HCT116 (cell line): ENCODE data around the gene SNED1. TPM values are rescaled to one million over a fixed set of nuclear protein-coding genes. Genes with fewer than 3 reads are reported as not detected.

ENCODE experiments used
- ATAC-seq: fragments of 200-7000 bp; cut with Tn5 transposase; 2 replicates; pipeline ENCODE4 v1.9.1; 2020; ENCODE audit warnings: mild to moderate bottlenecking, moderate library complexity
- BruUV-seq: library from RNA; stranded (reverse); fragments of 400-500 nt; replicated peaks from 2 replicates; lab custom pipeline; 2021; lab: Mats Ljungman, UMichigan
- CTCF ChIA-PET: fragments of 300-600 bp; sonication (Branson Sonifier 250); formaldehyde crosslinking; loops from one replicate; lab custom pipeline; 2021; ENCODE audit warnings: antibody characterized with exemption; lab: Charles Lee
- POLR2A ChIA-PET: fragments of 300-600, 350-600 bp; sonication (Branson Sonifier 250); formaldehyde crosslinking; loops from one replicate; lab custom pipeline; 2021; ENCODE audit warnings: antibody characterized with exemption; lab: Charles Lee
- RAD21 ChIA-PET, 2 experiments: fragments of 300-600 bp; sonication (Branson Sonifier 250); formaldehyde crosslinking; loops; one replicate each; lab custom pipeline; 2023; ENCODE audit warnings: low total read pairs in 2 of 2; ENCODE audit not compliant: uncharacterized antibody in 2 of 2, unreplicated experiment in 2 of 2, low non-redundant PET in 1 of 2; lab: Charles Lee
- DNase-seq: peaks from one replicate; pipeline ENCODE4 v3.0.0-alpha.2; 2010; ENCODE audit warnings: low read depth, low spot score
- H2AFZ ChIP-seq: fragments of 200-600 bp; shearing (Covaris generic), sonication (generic); 2 replicates; pipeline ENCODE4 v1.6.1; 2017; ENCODE audit warnings: low read depth, mixed run types, mixed read lengths, antibody characterized with exemption, low read length; ENCODE audit not compliant: poor library complexity, severe bottlenecking
- H3K27ac ChIP-seq: 2 replicates; pipeline ENCODE4 v1.5.1; 2012; ENCODE audit warnings: low read depth, low read length
- H3K27me3 ChIP-seq: fragments of 200-600 bp; sonication (generic); 2 replicates; pipeline ENCODE4 v1.6.1; 2016; ENCODE audit warnings: mixed run types, low read length, mixed read lengths; ENCODE audit not compliant: insufficient read depth
- H3K36me3 ChIP-seq, 2 experiments: fragments of 200-500 bp in 1 of 2; fragments of 200-600 bp in 1 of 2; sonication (Bioruptor generic) in 1 of 2; sonication (generic) in 1 of 2; 2 replicates each; pipeline versions ENCODE4 v1.5.1 to v1.6.1; 2014 to 2016; ENCODE audit warnings: low read length in 2 of 2, inconsistent platforms in 1 of 2, mixed read lengths in 1 of 2, mixed run types in 1 of 2; ENCODE audit not compliant: insufficient read depth in 2 of 2, control insufficient read depth in 1 of 2
- H3K4me1 ChIP-seq, 2 experiments: fragments of 200-600 bp in 1 of 2; sonication (generic) in 1 of 2; 2 replicates each; pipeline versions ENCODE4 v1.5.1 to v1.6.1; 2012 to 2017; ENCODE audit warnings: low read length in 2 of 2, inconsistent platforms in 1 of 2, mild to moderate bottlenecking in 1 of 2, mixed read lengths in 1 of 2, mixed run types in 1 of 2, moderate library complexity in 1 of 2; ENCODE audit not compliant: insufficient read depth in 2 of 2, control insufficient read depth in 1 of 2
- H3K4me2 ChIP-seq: fragments of 200-600 bp; sonication (generic); 2 replicates; pipeline ENCODE4 v1.6.1; 2017; ENCODE audit warnings: mixed run types, low read length, mixed read lengths
- H3K4me3 ChIP-seq, 2 experiments: fragments of 200-600 bp in 1 of 2; sonication (generic) in 1 of 2; replicated peaks in 1 of 2; 2 replicates each; pipeline ENCODE4 v1.5.1; 2011 to 2016; ENCODE audit warnings: low read length in 2 of 2, control low read depth in 1 of 2, low read depth in 1 of 2, mild to moderate bottlenecking in 1 of 2, mixed read lengths in 1 of 2, mixed run types in 1 of 2
- H3K79me2 ChIP-seq: fragments of 200-600 bp; sonication (generic); 2 replicates; pipeline ENCODE4 v1.6.1; 2017; ENCODE audit warnings: mild to moderate bottlenecking, mixed run types, low read length, moderate library complexity, mixed read lengths; ENCODE audit not compliant: insufficient read depth
- H3K9ac ChIP-seq: fragments of 200-600 bp; sonication (generic); 2 replicates; pipeline ENCODE4 v1.6.1; 2016; ENCODE audit warnings: low read length, mixed read lengths
- H3K9me2 ChIP-seq: fragments of 200-600 bp; sonication (generic), shearing (Covaris generic); 2 replicates; pipeline ENCODE4 v1.6.1; 2017; ENCODE audit warnings: mixed run types, mild to moderate bottlenecking, moderate library complexity; ENCODE audit not compliant: insufficient read depth
- H3K9me3 ChIP-seq, 2 experiments: fragments of 200-500 bp in 1 of 2; fragments of 200-600 bp in 1 of 2; sonication (Bioruptor generic) in 1 of 2; sonication (generic) in 1 of 2; 2 replicates each; pipeline ENCODE4 v1.6.1; 2014 to 2017; ENCODE audit warnings: low read length in 2 of 2, mixed read lengths in 2 of 2, inconsistent platforms in 1 of 2, low read depth in 1 of 2, mild to moderate bottlenecking in 1 of 2, mixed run types in 1 of 2, moderate library complexity in 1 of 2; ENCODE audit not compliant: control insufficient read depth in 1 of 2, insufficient read depth in 1 of 2
- H4K20me1 ChIP-seq: fragments of 200-600 bp; sonication (generic), shearing (Covaris generic); 2 replicates; pipeline ENCODE4 v1.6.1; 2017; ENCODE audit warnings: mixed run types, mild to moderate bottlenecking, moderate library complexity; ENCODE audit not compliant: insufficient read depth
- EGR1 ChIP-seq: IDR thresholded peaks from 2 replicates; pipeline ENCODE4 v1.6.1; 2012; ENCODE audit warnings: low read depth
- EZH2phosphoT487 ChIP-seq: fragments of 200-600 bp; IDR thresholded peaks from 2 replicates; pipeline ENCODE4 v1.6.1; 2018; ENCODE audit warnings: antibody characterized with exemption, borderline replicate concordance
- FOSL1 ChIP-seq: IDR thresholded peaks from 2 replicates; pipeline ENCODE4 v1.6.1; 2012; ENCODE audit warnings: low read depth
- JUND ChIP-seq: IDR thresholded peaks from 2 replicates; pipeline ENCODE4 v1.6.1; 2012
- POLR2AphosphoS5 ChIP-seq: IDR thresholded peaks from 2 replicates; pipeline ENCODE4 v1.6.1; 2011; ENCODE audit warnings: mild to moderate bottlenecking, low read depth, low read length, moderate library complexity
- SIN3A ChIP-seq: IDR thresholded peaks from 2 replicates; pipeline ENCODE4 v1.6.1; 2012; ENCODE audit warnings: low read depth
- SP1 ChIP-seq: IDR thresholded peaks from 2 replicates; pipeline ENCODE4 v1.6.1; 2012; ENCODE audit warnings: low read depth
- TCF7L2 ChIP-seq: IDR thresholded peaks from 2 replicates; pipeline ENCODE4 v1.7.0; 2011; ENCODE audit warnings: borderline replicate concordance, inconsistent platforms; ENCODE audit not compliant: insufficient read depth, insufficient read length; ENCODE audit errors: extremely low read depth
- YY1 ChIP-seq: IDR thresholded peaks from 2 replicates; pipeline ENCODE4 v1.6.1; 2011; ENCODE audit warnings: low read length, low read depth, moderate library complexity, mild to moderate bottlenecking; ENCODE audit not compliant: insufficient replicate concordance; ENCODE audit errors: extremely low read depth
- ZBTB33 ChIP-seq: IDR thresholded peaks from 2 replicates; pipeline ENCODE4 v1.6.1; 2011; ENCODE audit warnings: mild to moderate bottlenecking, low read length, moderate library complexity; ENCODE audit not compliant: insufficient replicate concordance; ENCODE audit errors: extremely low read depth
- ZFX ChIP-seq: fragments of 450-650 bp; IDR thresholded peaks from 2 replicates; pipeline ENCODE4 v1.6.1; 2017
- intact Hi-C: fragments of 100-400 bp; cut with micrococcal nuclease; formaldehyde crosslinking; loops from 2 replicates; pipeline ENCODE4 v1.10.0; 2022
- total RNA-seq: library from RNA; stranded (reverse); gene quantifications from one replicate; pipeline ENCODE4 v1.2.1, GENCODE V29; 2021; ENCODE audit not compliant: unreplicated experiment
- TF ChIP-seq, protein P1 (sequence below), 3 experiments: fragments of 200-600 bp in 1 of 3; sonication (generic) in 1 of 3; IDR thresholded peaks in 2 of 3; conservative IDR thresholded peaks in 1 of 3; 2 replicates each; pipeline ENCODE4 v1.5.1; 2012 to 2017; ENCODE audit warnings: low read depth in 2 of 3, low read length in 2 of 3, antibody characterized with exemption in 1 of 3, borderline replicate concordance in 1 of 3, control low read depth in 1 of 3, mild to moderate bottlenecking in 1 of 3, mixed read lengths in 1 of 3, mixed run types in 1 of 3, moderate library complexity in 1 of 3; ENCODE audit not compliant: insufficient read depth in 1 of 3

Gene SNED1
- total RNA-seq, 1 experiment from 2014 or later: 9.6 TPM

GRCh38 chr2:241091734-241092445 is 93.5 kb downstream of the SNED1 start:
- Histone ChIP-seq H3K27me3 (no peaks in the 10 kb centered on the region), H4K20me1 (no peaks in the 10 kb centered on the region)
- intact Hi-C loops: no loop called here
- TF ChIP-seq, protein P1, sequence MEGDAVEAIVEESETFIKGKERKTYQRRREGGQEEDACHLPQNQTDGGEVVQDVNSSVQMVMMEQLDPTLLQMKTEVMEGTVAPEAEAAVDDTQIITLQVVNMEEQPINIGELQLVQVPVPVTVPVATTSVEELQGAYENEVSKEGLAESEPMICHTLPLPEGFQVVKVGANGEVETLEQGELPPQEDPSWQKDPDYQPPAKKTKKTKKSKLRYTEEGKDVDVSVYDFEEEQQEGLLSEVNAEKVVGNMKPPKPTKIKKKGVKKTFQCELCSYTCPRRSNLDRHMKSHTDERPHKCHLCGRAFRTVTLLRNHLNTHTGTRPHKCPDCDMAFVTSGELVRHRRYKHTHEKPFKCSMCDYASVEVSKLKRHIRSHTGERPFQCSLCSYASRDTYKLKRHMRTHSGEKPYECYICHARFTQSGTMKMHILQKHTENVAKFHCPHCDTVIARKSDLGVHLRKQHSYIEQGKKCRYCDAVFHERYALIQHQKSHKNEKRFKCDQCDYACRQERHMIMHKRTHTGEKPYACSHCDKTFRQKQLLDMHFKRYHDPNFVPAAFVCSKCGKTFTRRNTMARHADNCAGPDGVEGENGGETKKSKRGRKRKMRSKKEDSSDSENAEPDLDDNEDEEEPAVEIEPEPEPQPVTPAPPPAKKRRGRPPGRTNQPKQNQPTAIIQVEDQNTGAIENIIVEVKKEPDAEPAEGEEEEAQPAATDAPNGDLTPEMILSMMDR (IDR thresholded peaks at IDR 0.05 in 2 of 3, conservative IDR thresholded peaks at IDR 0.05 in 1 of 3; ENCODE audit: borderline replicate concordance in 1 of 3, insufficient read depth in 1 of 3, low read depth in 2 of 3, low read length in 2 of 3): no peak
- TF ChIP-seq SIN3A (no peak), YY1 (no peak), TCF7L2 (no peak), POLR2AphosphoS5 (no peak), JUND (no peak), EGR1 (no peak), EZH2phosphoT487 (no peak), ZFX (no peak), ZBTB33 (no peak), FOSL1 (no peak), SP1 (no peak)
- TF ChIP-seq, all 23 proteins: peak for 0
- H3K9ac ChIP-seq: no peak overlapping the region
- H2AFZ ChIP-seq: no peak overlapping the region
- no peak overlapping the region for H3K27ac ChIP-seq
- DNase-seq (no peak), ATAC-seq (no peak)
- peaks cover 31 to 35% of the 10 kb centered on the region in 2 experiments for H3K36me3 ChIP-seq
- H3K4me1 ChIP-seq: no peaks in the 10 kb centered on the region
- H3K4me2 ChIP-seq: no peak overlapping the region
- H3K79me2 ChIP-seq: peaks cover 8% of the 10 kb centered on the region; the same call in 1 of the 2 replicates
- H3K9me3 ChIP-seq: no peaks in the 10 kb centered on the region
- no peak overlapping the region for H3K4me3 ChIP-seq
- H3K9me2 ChIP-seq: no peaks in the 10 kb centered on the region
- RAD21 ChIA-PET: no interaction called here
- CTCF ChIA-PET: no interaction called here
- POLR2A ChIA-PET: no interaction called here
- no TSS peak for BruUV-seq
